GM23248 (cell line): ENCODE results near the gene NEDD9. TPM values are rescaled to one million over a fixed set of nuclear protein-coding genes. Genes with fewer than 3 reads are reported as not detected.

ENCODE experiments used
- DNase-seq: peaks from one replicate; pipeline ENCODE4 v3.0.0-alpha.2; 2015
- H2AFZ ChIP-seq: fragments of 200-600 bp; sonication (generic); 2 replicates; pipeline ENCODE4 v1.6.1; 2016; ENCODE audit warnings: antibody characterized with exemption
- H3F3A ChIP-seq: fragments of 200-600 bp; sonication (generic); 2 replicates; pipeline ENCODE4 v1.6.1; 2016; ENCODE audit warnings: mild to moderate bottlenecking, antibody characterized with exemption, mixed run types; ENCODE audit not compliant: insufficient read depth
- H3K27ac ChIP-seq: fragments of 200-600 bp; sonication (generic); 2 replicates; pipeline ENCODE4 v1.5.1; 2016; ENCODE audit warnings: mild to moderate bottlenecking
- H3K27me3 ChIP-seq: fragments of 200-600 bp; sonication (generic); replicated peaks from 2 replicates; pipeline ENCODE4 v1.6.1; 2016; ENCODE audit warnings: mild to moderate bottlenecking; ENCODE audit not compliant: insufficient read depth
- H3K36me3 ChIP-seq: fragments of 200-600 bp; sonication (generic); 2 replicates; pipeline ENCODE4 v1.6.1; 2016; ENCODE audit warnings: low read depth, mild to moderate bottlenecking
- H3K4me1 ChIP-seq: fragments of 200-600 bp; sonication (generic); 2 replicates; pipeline ENCODE4 v1.6.1; 2016; ENCODE audit warnings: mild to moderate bottlenecking; ENCODE audit not compliant: insufficient read depth
- H3K4me2 ChIP-seq: fragments of 200-600 bp; sonication (generic); one replicate; pipeline ENCODE4 v1.6.1; 2016; ENCODE audit warnings: mild to moderate bottlenecking; ENCODE audit not compliant: unreplicated experiment
- H3K4me3 ChIP-seq: fragments of 200-600 bp; sonication (generic); 2 replicates; pipeline ENCODE4 v1.5.1; 2016; ENCODE audit warnings: mild to moderate bottlenecking
- H3K79me2 ChIP-seq: fragments of 200-600 bp; sonication (generic); 2 replicates; pipeline ENCODE4 v1.6.1; 2016; ENCODE audit warnings: mild to moderate bottlenecking; ENCODE audit not compliant: insufficient read depth
- H3K9ac ChIP-seq: fragments of 200-600 bp; sonication (generic); 2 replicates; pipeline ENCODE4 v1.6.1; 2016; ENCODE audit warnings: mild to moderate bottlenecking
- H3K9me2 ChIP-seq: fragments of 200-600 bp; sonication (generic); 2 replicates; pipeline ENCODE4 v1.6.1; 2016; ENCODE audit warnings: mixed run types, mild to moderate bottlenecking, moderate library complexity; ENCODE audit not compliant: insufficient read depth
- H3K9me3 ChIP-seq: fragments of 200-600 bp; sonication (generic); one replicate; pipeline ENCODE4 v1.6.1; 2017; ENCODE audit warnings: low read depth
- H4K20me1 ChIP-seq: fragments of 200-600 bp; sonication (generic); 2 replicates; pipeline ENCODE4 v1.6.0; 2016; ENCODE audit not compliant: insufficient read depth
- EZH2 ChIP-seq: fragments of 200-600 bp; sonication (generic); IDR thresholded peaks from 2 replicates; pipeline ENCODE4 v1.6.1; 2018; ENCODE audit warnings: antibody characterized with exemption, mild to moderate bottlenecking; ENCODE audit not compliant: insufficient read depth, poor library complexity, severe bottlenecking
- EZH2phosphoT487 ChIP-seq: fragments of 200-600 bp; sonication (generic); IDR thresholded peaks from 2 replicates; pipeline ENCODE4 v1.6.1; 2018; ENCODE audit warnings: antibody characterized with exemption, moderate library complexity, mild to moderate bottlenecking, low read depth; ENCODE audit not compliant: insufficient read depth
- whole genome bisulfite sequencing, 2 experiments: methylation state at CpG; one replicate each; pipeline ENCODE4 v1.1.6; 2015 to 2017; ENCODE audit warnings: low lambda C conversion rate in 2 of 2, low coverage in 1 of 2; ENCODE audit errors: missing lambda C conversion rate in 2 of 2; 5-methylcytosine and 5-hydroxymethylcytosine counted together
- in situ Hi-C: fragments of 300-500 bp; cut with MboI; formaldehyde crosslinking; loops from 2 replicates; pipeline ENCODE4 v1.15.0; 2020
- polyA plus RNA-seq: library from polyadenylated mRNA; unstranded; fragments of >200 nt; fragmentation: Nextera tagmentation; extraction: Ambion mirVana; gene quantifications from 2 replicates; pipeline ENCODE4 v1.2.1, GENCODE V29; 2016
- total RNA-seq: library from RNA; depleted of rRNA; stranded (reverse); fragments of >200 nt; shearing (Covaris generic); gene quantifications from 2 replicates; pipeline ENCODE4 v1.2.3, GENCODE V29; 2014

The NEDD9 gene
- total and polyA plus RNA-seq, 2 experiments from 2014 or later = 3.0 to 4.2 TPM

GRCh38 chr6:11162262-11162661, 70.2 kb downstream of the NEDD9 start:
- Histone ChIP-seq H3K9ac (no peak overlapping the region), H3K9me2 (no peaks in the 10 kb centered on the region), H2AFZ (no peak overlapping the region), H4K20me1 (no peaks in the 10 kb centered on the region), H3K27me3 (no peaks in the 10 kb centered on the region), H3F3A (0 out of 2 replicates have a peak, but pooled peaks cover 11% of the 10 kb centered on the region), H3K27ac (no peak overlapping the region), H3K4me3 (no peak overlapping the region), H3K4me1 (peaks cover 9% of the 10 kb centered on the region), H3K9me3 (no peaks in the 10 kb centered on the region), H3K36me3 (no peaks in the 10 kb centered on the region), H3K79me2 (no peaks in the 10 kb centered on the region), H3K4me2 (no peak overlapping the region)
- 92 to 93% methylated on average over 3 of the region's 3 CpGs for WGBS, 2 experiments
- in situ Hi-C loops = loop anchor here (10.0 kb wide), 1 partner anchor 323 kb away; no protein-coding TSS in a partner anchor
- no peak for DNase-seq
- TF ChIP-seq EZH2 = no peak
- no peak for TF ChIP-seq EZH2phosphoT487

GRCh38 chr6:11161031-11161956, 71.2 kb downstream of the NEDD9 start:
- WGBS, 2 experiments = 89 to 92% methylated on average over 9 of the region's 9 CpGs
- 0 out of 2 replicates have a peak, but pooled peaks cover 11% of the 10 kb centered on the region for H3F3A ChIP-seq
- DNase-seq = peak; percentile 48
- no peak overlapping the region for H3K27ac ChIP-seq
- H3K9me3 ChIP-seq = no peaks in the 10 kb centered on the region
- no peak for TF ChIP-seq EZH2
- no peak for TF ChIP-seq EZH2phosphoT487
- H3K4me3 ChIP-seq = no peak overlapping the region
- no peak overlapping the region for H2AFZ ChIP-seq
- H3K79me2 ChIP-seq = no peaks in the 10 kb centered on the region
- peaks cover 9% of the 10 kb centered on the region for H3K4me1 ChIP-seq
- peak overlapping the region; percentile 4 for H3K4me2 ChIP-seq
- no peaks in the 10 kb centered on the region for H3K36me3 ChIP-seq
- in situ Hi-C loops = loop anchor here (10.0 kb wide), 1 partner anchor 324 kb away; no protein-coding TSS in a partner anchor
- no peaks in the 10 kb centered on the region for H3K9me2 ChIP-seq
- H3K9ac ChIP-seq = no peak overlapping the region
- H3K27me3 ChIP-seq = no peaks in the 10 kb centered on the region
- no peaks in the 10 kb centered on the region for H4K20me1 ChIP-seq

- no peak for TF ChIP-seq EZH2phosphoT487
- TF ChIP-seq EZH2 = no peak
- H4K20me1 ChIP-seq = no peaks in the 10 kb centered on the region
- no peak overlapping the region for H2AFZ ChIP-seq
- H3K79me2 ChIP-seq = no peaks in the 10 kb centered on the region
- H3K4me2 ChIP-seq = no peak overlapping the region
- no peaks in the 10 kb centered on the region for H3K36me3 ChIP-seq
- DNase-seq = no peak
- in situ Hi-C loops = loop anchor here (10.0 kb wide), 1 partner anchor 325 kb away; no protein-coding TSS in a partner anchor
- 75 to 84% methylated on average over 1 of the region's 1 CpG for WGBS, 2 experiments
- H3K27ac ChIP-seq = no peak overlapping the region
- no peaks in the 10 kb centered on the region for H3K9me2 ChIP-seq
- no peak overlapping the region for H3K4me3 ChIP-seq
- H3K27me3 ChIP-seq = no peaks in the 10 kb centered on the region
- H3K9me3 ChIP-seq = no peaks in the 10 kb centered on the region
- no peak overlapping the region for H3K9ac ChIP-seq
- H3K4me1 ChIP-seq = peaks cover 9% of the 10 kb centered on the region
- 0 out of 2 replicates have a peak, but pooled peaks cover 11% of the 10 kb centered on the region for H3F3A ChIP-seq
These were observed 72.3 kb downstream of the NEDD9 start for GRCh38 chr6:11160199-11160598.

GRCh38 chr6:11155589-11155988, 76.9 kb downstream of the NEDD9 start:
- Histone ChIP-seq H2AFZ (no peak overlapping the region), H3K4me3 (no peak overlapping the region), H4K20me1 (no peaks in the 10 kb centered on the region), H3K27ac (no peak overlapping the region), H3K9me2 (no peaks in the 10 kb centered on the region), H3K79me2 (no peaks in the 10 kb centered on the region), H3K9me3 (no peaks in the 10 kb centered on the region), H3K36me3 (no peaks in the 10 kb centered on the region), H3K9ac (no peak overlapping the region), H3K27me3 (no peaks in the 10 kb centered on the region), H3F3A (no peaks in the 10 kb centered on the region), H3K4me2 (no peak overlapping the region), H3K4me1 (no peaks in the 10 kb centered on the region)
- TF ChIP-seq EZH2phosphoT487 (no peak), EZH2 (no peak)
- DNase-seq = no peak
- in situ Hi-C loops = no loop called here
